OCI-LY1 (cell line): ENCODE data around the gene FOXN3.

Experiments
- H2AFZ ChIP-seq: fragments of 200-600 bp; sonication (generic), shearing (Covaris generic); 2 replicates; pipeline ENCODE4 v1.6.0; 2014; ENCODE audit warnings: antibody characterized with exemption, mild to moderate bottlenecking, low read length
- H3F3A ChIP-seq: fragments of 200-600 bp; sonication (generic), shearing (Covaris generic); 2 replicates; pipeline ENCODE4 v1.6.0; 2014; ENCODE audit warnings: mild to moderate bottlenecking, antibody characterized with exemption, low read length, moderate library complexity; ENCODE audit not compliant: insufficient read depth
- H3K27ac ChIP-seq: fragments of 200-600 bp; sonication (generic); 2 replicates; pipeline ENCODE4 v1.5.1; 2014; ENCODE audit warnings: low read length, mixed run types, mild to moderate bottlenecking, low read depth; ENCODE audit not compliant: poor library complexity, severe bottlenecking
- H3K27me3 ChIP-seq: fragments of 200-600 bp; sonication (generic); 2 replicates; pipeline ENCODE4 v1.6.0; 2014; ENCODE audit warnings: antibody characterized with exemption, mild to moderate bottlenecking, low read length, moderate library complexity; ENCODE audit not compliant: insufficient read depth
- H3K36me3 ChIP-seq: fragments of 200-600 bp; sonication (generic); 2 replicates; pipeline ENCODE4 v1.6.1; 2014; ENCODE audit warnings: mild to moderate bottlenecking, antibody characterized with exemption, low read length, moderate library complexity, mixed read lengths; ENCODE audit not compliant: insufficient read depth
- H3K4me1 ChIP-seq: fragments of 200-600 bp; sonication (generic); 2 replicates; pipeline ENCODE4 v1.5.1; 2014; ENCODE audit warnings: mild to moderate bottlenecking, low read length, moderate library complexity; ENCODE audit not compliant: insufficient read depth, severe bottlenecking
- H3K4me2 ChIP-seq: fragments of 200-600 bp; sonication (generic), shearing (Covaris generic); 2 replicates; pipeline ENCODE4 v1.6.1; 2014; ENCODE audit warnings: low read length
- H3K4me3 ChIP-seq: fragments of 200-600 bp; sonication (generic); 2 replicates; pipeline ENCODE4 v1.5.1; 2014; ENCODE audit warnings: low read length, low read depth, mild to moderate bottlenecking, mixed read lengths; ENCODE audit not compliant: poor library complexity, severe bottlenecking
- H3K79me2 ChIP-seq: fragments of 200-600 bp; shearing (Covaris generic); 2 replicates; pipeline ENCODE4 v1.6.1; 2016; ENCODE audit warnings: mixed run types, low read length, mixed read lengths; ENCODE audit not compliant: insufficient read depth
- H3K9ac ChIP-seq: fragments of 200-600 bp; sonication (generic), shearing (Covaris generic); 2 replicates; pipeline ENCODE4 v1.6.1; 2014; ENCODE audit warnings: mild to moderate bottlenecking, low read length, mixed read lengths
- H3K9me2 ChIP-seq: fragments of 200-600 bp; sonication (generic), shearing (Covaris generic); 2 replicates; pipeline ENCODE4 v1.6.1; 2014; ENCODE audit warnings: low read depth, mild to moderate bottlenecking, low read length, mixed read lengths
- H3K9me3 ChIP-seq: fragments of 200-600 bp; shearing (Covaris generic); 2 replicates; pipeline ENCODE4 v1.6.1; 2014; ENCODE audit warnings: low read length, mixed read lengths
- H4K20me1 ChIP-seq: fragments of 200-600 bp; sonication (generic), shearing (Covaris generic); 2 replicates; pipeline ENCODE4 v1.6.0; 2016; ENCODE audit warnings: mild to moderate bottlenecking, low read length; ENCODE audit not compliant: insufficient read depth
- EZH2 ChIP-seq: fragments of 200-600 bp; sonication (generic), shearing (Covaris generic); IDR thresholded peaks from 2 replicates; pipeline ENCODE4 v1.8.0; 2017; ENCODE audit warnings: borderline replicate concordance, mixed run types, mild to moderate bottlenecking, antibody characterized with exemption, low read length, moderate library complexity, mixed read lengths
- TF ChIP-seq, protein P1 (sequence below): fragments of 200-600 bp; sonication (generic), shearing (Covaris generic); IDR thresholded peaks from 2 replicates; pipeline ENCODE4 v1.5.1; 2017; ENCODE audit warnings: mild to moderate bottlenecking, antibody characterized with exemption, low read length, moderate library complexity, mixed read lengths

Gene FOXN3

DNA sequence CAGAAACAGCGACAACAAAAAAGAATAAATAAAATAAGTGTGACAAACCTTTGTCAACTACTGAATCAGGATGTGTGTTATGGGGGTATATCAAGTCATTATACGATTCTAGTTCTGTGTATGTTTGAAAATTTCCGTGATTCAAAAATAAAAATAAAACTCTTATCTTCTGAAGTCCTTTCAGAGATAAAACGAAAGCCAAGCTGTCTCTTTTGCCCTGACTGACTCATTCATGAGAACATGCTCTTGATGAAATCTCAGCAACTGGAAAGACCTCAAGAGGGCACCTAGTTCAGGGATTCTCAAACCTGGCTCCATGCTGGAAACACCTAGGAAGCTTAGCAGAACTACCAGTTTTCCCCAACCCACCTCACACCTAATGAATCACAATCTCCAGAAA is 9.2 kb downstream of the FOXN3 start:
- H4K20me1 ChIP-seq = no peaks in the 10 kb centered on the region

DNA sequence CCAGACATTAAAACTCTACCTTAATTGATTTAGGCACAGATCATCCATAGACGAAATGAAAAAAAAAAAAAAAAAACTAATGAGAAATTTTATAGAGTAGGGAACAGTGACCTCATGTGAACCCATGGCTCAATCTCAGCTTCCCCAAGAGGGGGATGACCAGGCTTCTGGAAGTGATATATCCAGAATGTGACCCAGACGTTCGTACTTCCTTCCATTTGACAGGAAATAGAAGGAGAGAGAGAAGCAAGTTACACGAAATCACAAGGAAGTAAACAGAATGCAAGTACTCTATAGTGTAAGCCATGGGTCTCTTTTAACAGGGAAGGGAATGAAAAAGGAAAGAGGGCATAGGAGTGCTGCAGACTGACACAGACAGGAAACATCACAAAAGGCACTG is 10.1 kb downstream of the FOXN3 start:
- H3F3A ChIP-seq = no peaks in the 10 kb centered on the region
- H3K27ac ChIP-seq = peak overlapping the region; percentile 33
- no peak overlapping the region for H3K4me3 ChIP-seq
- H3K4me2 ChIP-seq = peak overlapping the region; percentile 11; the same call in 1 of the 2 replicates
- H3K27me3 ChIP-seq = no peaks in the 10 kb centered on the region
- peaks cover 51% of the 10 kb centered on the region for H3K4me1 ChIP-seq
- TF ChIP-seq EZH2 = no peak
- TF ChIP-seq, protein P1, sequence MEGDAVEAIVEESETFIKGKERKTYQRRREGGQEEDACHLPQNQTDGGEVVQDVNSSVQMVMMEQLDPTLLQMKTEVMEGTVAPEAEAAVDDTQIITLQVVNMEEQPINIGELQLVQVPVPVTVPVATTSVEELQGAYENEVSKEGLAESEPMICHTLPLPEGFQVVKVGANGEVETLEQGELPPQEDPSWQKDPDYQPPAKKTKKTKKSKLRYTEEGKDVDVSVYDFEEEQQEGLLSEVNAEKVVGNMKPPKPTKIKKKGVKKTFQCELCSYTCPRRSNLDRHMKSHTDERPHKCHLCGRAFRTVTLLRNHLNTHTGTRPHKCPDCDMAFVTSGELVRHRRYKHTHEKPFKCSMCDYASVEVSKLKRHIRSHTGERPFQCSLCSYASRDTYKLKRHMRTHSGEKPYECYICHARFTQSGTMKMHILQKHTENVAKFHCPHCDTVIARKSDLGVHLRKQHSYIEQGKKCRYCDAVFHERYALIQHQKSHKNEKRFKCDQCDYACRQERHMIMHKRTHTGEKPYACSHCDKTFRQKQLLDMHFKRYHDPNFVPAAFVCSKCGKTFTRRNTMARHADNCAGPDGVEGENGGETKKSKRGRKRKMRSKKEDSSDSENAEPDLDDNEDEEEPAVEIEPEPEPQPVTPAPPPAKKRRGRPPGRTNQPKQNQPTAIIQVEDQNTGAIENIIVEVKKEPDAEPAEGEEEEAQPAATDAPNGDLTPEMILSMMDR = no peak
- H3K9ac ChIP-seq = no peak overlapping the region
- H3K36me3 ChIP-seq = peaks cover 65% of the 10 kb centered on the region
- no peaks in the 10 kb centered on the region for H3K9me2 ChIP-seq
- no peaks in the 10 kb centered on the region for H3K9me3 ChIP-seq
- no peak overlapping the region for H2AFZ ChIP-seq
- no peaks in the 10 kb centered on the region for H4K20me1 ChIP-seq
- H3K79me2 ChIP-seq = peaks cover 74% of the 10 kb centered on the region

More for the DNA sequence above, 9.2 kb downstream of the FOXN3 start:
- Histone ChIP-seq H3F3A (no peaks in the 10 kb centered on the region), H3K27me3 (no peaks in the 10 kb centered on the region), H2AFZ (no peak overlapping the region), H3K4me3 (no peak overlapping the region), H3K79me2 (peaks cover 75% of the 10 kb centered on the region), H3K9me3 (no peaks in the 10 kb centered on the region), H3K4me2 (peak overlapping the region; percentile 8; the same call in 1 of the 2 replicates), H3K36me3 (peaks cover 69% of the 10 kb centered on the region), H3K4me1 (peaks cover 51% of the 10 kb centered on the region), H3K9me2 (no peaks in the 10 kb centered on the region), H3K9ac (no peak overlapping the region; the same call in 1 of the 2 replicates), H3K27ac (peak overlapping the region; percentile 4)
- TF ChIP-seq EZH2 = no peak
- TF ChIP-seq, protein P1 = no peak

DNA sequence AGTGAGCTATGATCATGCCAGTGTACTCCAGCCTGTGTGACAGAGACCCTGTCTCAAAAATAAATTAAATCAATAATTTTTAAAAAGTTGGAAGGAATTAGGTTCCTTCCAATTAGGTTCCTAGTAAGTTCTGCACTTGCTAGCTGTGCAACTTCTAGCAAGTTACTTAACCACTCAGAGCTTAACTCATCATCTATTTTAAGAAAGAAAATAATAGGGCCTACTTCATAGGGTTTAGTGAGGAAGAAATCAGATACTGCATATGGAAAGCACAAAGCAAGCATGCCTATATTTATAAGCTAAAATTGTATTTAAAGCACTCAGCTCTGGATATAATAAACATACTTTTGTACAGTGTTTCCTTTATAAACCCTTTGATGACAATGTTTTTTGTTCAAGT is 10.7 kb downstream of the FOXN3 start:
- H4K20me1 ChIP-seq = no peaks in the 10 kb centered on the region

More for the DNA sequence above, 10.7 kb downstream of the FOXN3 start:
- Histone ChIP-seq H3K4me3 (no peak overlapping the region), H3K9me3 (no peaks in the 10 kb centered on the region), H3K27ac (no peak overlapping the region), H2AFZ (no peak overlapping the region), H3K9me2 (no peaks in the 10 kb centered on the region), H3K79me2 (peaks cover 69% of the 10 kb centered on the region), H3K4me1 (peaks cover 50% of the 10 kb centered on the region), H3K4me2 (no peak overlapping the region), H3K36me3 (peaks cover 63% of the 10 kb centered on the region), H3F3A (no peaks in the 10 kb centered on the region), H3K27me3 (no peaks in the 10 kb centered on the region), H3K9ac (no peak overlapping the region)
- no peak for TF ChIP-seq EZH2
- TF ChIP-seq, protein P1 = no peak
